Inferior parietal cortex (tissue), 1 donor: ENCODE results near the gene HTR2B.
A peak's percentile ranks its signal among the peaks of the same experiment; 100 is the strongest.
"Not testable (repeated sequence)": the region's sequence is repeated elsewhere in the genome, so short reads cannot be mapped to it uniquely, and the experiment has no call there.

ENCODE experiments used
- DNase-seq: peaks from one replicate; pipeline ENCODE4 v3.0.0-alpha.2; 2016; ENCODE audit errors: extremely low spot score

HTR2B gene

GRCh38 chr2:231124838-231125568 is at the start of gene HTR2B:
Gene HTR2B (minus strand): TSS chr2:231125042. CDS start chr2:231123764, 1,278 bp downstream.
- peak; percentile 36 for DNase-seq

GRCh38 chr2:231174211-231174651 is 49.4 kb upstream of the HTR2B start:
- no peak for DNase-seq

- no peak for DNase-seq
These were observed 47.2 kb upstream of the HTR2B start for GRCh38 chr2:231172025-231172424.

GRCh38 chr2:231170055-231170454 is 45.2 kb upstream of the HTR2B start:
- no peak for DNase-seq

- DNase-seq = no peak
These were observed 44.6 kb upstream of the HTR2B start for GRCh38 chr2:231169488-231169887.

- DNase-seq = no peak
These were observed 43.8 kb upstream of the HTR2B start for GRCh38 chr2:231168460-231169139.

- DNase-seq = no peak
These were observed 43.1 kb upstream of the HTR2B start for GRCh38 chr2:231167745-231168459.

- DNase-seq = no peak
These were observed 38.7 kb upstream of the HTR2B start for GRCh38 chr2:231163414-231164095.

- DNase-seq = no peak
These were observed 38.2 kb upstream of the HTR2B start for GRCh38 chr2:231163011-231163410.

GRCh38 chr2:231161877-231162329 is 37.1 kb upstream of the HTR2B start:
- no peak for DNase-seq

- no peak for DNase-seq
These were observed 36.5 kb upstream of the HTR2B start for GRCh38 chr2:231161252-231161839.

- DNase-seq = no peak
These were observed 35.9 kb upstream of the HTR2B start for GRCh38 chr2:231160701-231161100.

GRCh38 chr2:231159306-231159705 is 34.5 kb upstream of the HTR2B start:
- no peak for DNase-seq

- no peak for DNase-seq
These were observed 28.1 kb upstream of the HTR2B start for GRCh38 chr2:231152800-231153557.

GRCh38 chr2:231146665-231147064 is 21.8 kb upstream of the HTR2B start:
- DNase-seq = no peak

GRCh38 chr2:231144896-231145295 is 20.1 kb upstream of the HTR2B start:
- DNase-seq = no peak

GRCh38 chr2:231140808-231141207 is 16.0 kb upstream of the HTR2B start:
- not testable (repeated sequence) for DNase-seq

- no peak for DNase-seq
These were observed 15.0 kb upstream of the HTR2B start for GRCh38 chr2:231139796-231140195.

GRCh38 chr2:231138699-231139098 is 13.9 kb upstream of the HTR2B start:
- DNase-seq = no peak

- DNase-seq = no peak
These were observed 10.2 kb upstream of the HTR2B start for GRCh38 chr2:231134910-231135655.
